ENCODE measurements around the gene ADAMTSL1.

Gene ADAMTSL1

GRCh38 chr9:18935541-18935940 lies 461.6 kb downstream of the ADAMTSL1 start:
- DNase-seq (ENCODE audit: low read depth): peak; percentile 23
- no peak overlapping the region for H3K4me3 ChIP-seq (ENCODE audit: low read depth, low read length)
- TF ChIP-seq CTCF (conservative IDR thresholded peaks at IDR 0.05; ENCODE audit: low read depth, low read length): no peak

- TF ChIP-seq CTCF (conservative IDR thresholded peaks at IDR 0.05; ENCODE audit: low read depth, low read length): no peak
- no peak for DNase-seq (ENCODE audit: low read depth)
- no peak overlapping the region for H3K4me3 ChIP-seq (ENCODE audit: low read depth, low read length)
These were observed 462.3 kb downstream of the ADAMTSL1 start for GRCh38 chr9:18936094-18936871.

- H3K4me3 ChIP-seq (ENCODE audit: low read depth, low read length): no peak overlapping the region
- DNase-seq (ENCODE audit: low read depth): no peak
- TF ChIP-seq CTCF (conservative IDR thresholded peaks at IDR 0.05; ENCODE audit: low read depth, low read length): no peak
These were observed 466.0 kb downstream of the ADAMTSL1 start for GRCh38 chr9:18939943-18940342.

GRCh38 chr9:18941060-18941740 lies 467.2 kb downstream of the ADAMTSL1 start:
- TF ChIP-seq CTCF (conservative IDR thresholded peaks at IDR 0.05; ENCODE audit: low read depth, low read length): no peak
- no peak overlapping the region for H3K4me3 ChIP-seq (ENCODE audit: low read depth, low read length)
- no peak for DNase-seq (ENCODE audit: low read depth)

GRCh38 chr9:18942801-18943200 lies 468.8 kb downstream of the ADAMTSL1 start:
- DNase-seq (ENCODE audit: low read depth): no peak
- H3K4me3 ChIP-seq (ENCODE audit: low read depth, low read length): no peak overlapping the region
- no peak for TF ChIP-seq CTCF (conservative IDR thresholded peaks at IDR 0.05; ENCODE audit: low read depth, low read length)

- TF ChIP-seq CTCF (conservative IDR thresholded peaks at IDR 0.05; ENCODE audit: low read depth, low read length): no peak
- H3K4me3 ChIP-seq (ENCODE audit: low read depth, low read length): no peak overlapping the region
- DNase-seq (ENCODE audit: low read depth): no peak
These were observed 474.0 kb downstream of the ADAMTSL1 start for GRCh38 chr9:18947892-18948339.
